Stimulated activated naive CD8-positive, alpha-beta T cell treated with anti-CD3 and anti-CD28 coated beads, Interleukin-15, amount 100 ng/mL, for 72 hours (primary cell): ENCODE results near the gene FBP1.

Source experiments
- ATAC-seq: fragments of 150-1000 bp; cut with Tn5 transposase; 2 replicates; pipeline ENCODE4 v1.10.0; 2021; ENCODE audit warnings: mild to moderate bottlenecking, moderate library complexity
- DNase-seq, 2 donors: peaks; one replicate each; pipeline ENCODE4 v3.0.0; 2021 to 2022
- H3K27ac Mint-ChIP-seq, 2 donors: one replicate each; pipeline ENCODE4 v1.8.0; 2022; ENCODE audit warnings: mild to moderate bottlenecking in 2 of 2, mixed read lengths in 2 of 2, moderate library complexity in 2 of 2
- H3K27me3 Mint-ChIP-seq: one replicate; pipeline ENCODE4 v1.8.0; 2022; ENCODE audit warnings: mixed read lengths
- H3K4me1 Mint-ChIP-seq: one replicate; pipeline ENCODE4 v1.8.0; 2022; ENCODE audit warnings: mild to moderate bottlenecking, mixed read lengths
- H3K4me3 Mint-ChIP-seq, 2 donors: one replicate each; pipeline ENCODE4 v1.8.0; 2022; ENCODE audit warnings: mild to moderate bottlenecking in 2 of 2, mixed read lengths in 2 of 2, moderate library complexity in 1 of 2
- H3K9me3 Mint-ChIP-seq, 2 donors: one replicate each; pipeline ENCODE4 v1.8.0; 2022; ENCODE audit warnings: mixed read lengths in 2 of 2

FBP1 gene

DNA sequence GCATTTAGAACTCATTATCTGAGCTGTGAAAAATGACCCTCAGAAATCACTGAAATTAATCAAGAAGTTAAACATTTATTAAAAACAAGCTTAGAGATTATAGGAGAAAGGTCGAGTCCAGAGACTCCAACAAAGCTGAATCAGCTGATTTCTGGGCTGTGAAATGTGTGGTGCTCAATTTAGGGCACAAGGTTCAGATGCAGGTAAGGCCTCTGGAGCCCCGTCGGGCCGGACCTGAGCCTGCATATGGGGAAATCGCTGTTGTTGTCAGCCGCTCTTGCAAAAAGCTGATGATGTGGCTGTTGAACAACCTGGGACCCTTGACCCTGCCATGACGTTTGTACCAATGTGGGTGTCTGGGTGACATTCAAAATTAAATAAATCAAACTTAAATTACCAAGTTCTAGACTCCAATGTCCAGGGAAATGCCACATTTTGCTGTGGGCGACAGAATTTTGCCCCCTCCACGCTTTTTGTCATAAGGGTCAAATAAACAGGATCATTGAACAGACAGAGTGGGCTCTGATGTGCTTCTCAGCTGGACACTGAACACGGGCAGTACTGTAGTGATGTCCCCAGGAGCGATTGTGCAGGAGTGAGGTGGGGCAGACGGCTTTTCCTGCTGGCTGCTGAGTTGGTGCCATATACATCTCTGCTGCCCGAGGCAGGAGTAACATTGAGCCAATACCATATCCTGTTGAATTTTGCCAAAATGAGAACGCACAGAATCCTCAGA, 27.2 kb upstream of the FBP1 start:
- DNase-seq (no peak), ATAC-seq (no peak)
- Mint-ChIP-seq H3K9me3 (no peaks in the 10 kb centered on the region), H3K27me3 (no peaks in the 10 kb centered on the region), H3K27ac (peak overlapping the region in 1 of 2 donors; percentile 70), H3K4me1 (peaks cover 6% of the 10 kb centered on the region), H3K4me3 (no peak overlapping the region)

DNA sequence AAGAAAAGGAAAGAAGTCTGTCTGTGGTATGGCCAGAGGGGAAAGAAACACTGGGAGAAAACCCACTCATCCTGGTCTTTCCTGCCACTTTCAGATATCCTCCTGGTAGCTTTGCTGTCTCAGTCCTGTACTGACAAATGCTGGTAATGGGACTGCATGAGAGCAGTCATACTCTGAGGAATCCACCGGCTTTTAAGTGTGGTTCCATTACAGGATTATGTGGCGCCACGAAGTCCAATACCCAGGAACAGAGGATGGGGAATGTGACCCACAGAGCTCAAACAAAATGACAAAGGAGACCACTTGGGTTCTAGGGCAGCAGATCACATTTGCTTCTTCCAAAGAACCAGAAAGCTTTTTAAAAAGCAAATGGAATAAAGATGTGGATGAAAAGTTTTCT, 26.3 kb upstream of the FBP1 start:
- Mint-ChIP-seq H3K4me3 (no peak overlapping the region), H3K27ac (no peak overlapping the region), H3K27me3 (no peaks in the 10 kb centered on the region), H3K9me3 (no peaks in the 10 kb centered on the region), H3K4me1 (peaks cover 6% of the 10 kb centered on the region)
- no peak for DNase-seq
- no peak for ATAC-seq

DNA sequence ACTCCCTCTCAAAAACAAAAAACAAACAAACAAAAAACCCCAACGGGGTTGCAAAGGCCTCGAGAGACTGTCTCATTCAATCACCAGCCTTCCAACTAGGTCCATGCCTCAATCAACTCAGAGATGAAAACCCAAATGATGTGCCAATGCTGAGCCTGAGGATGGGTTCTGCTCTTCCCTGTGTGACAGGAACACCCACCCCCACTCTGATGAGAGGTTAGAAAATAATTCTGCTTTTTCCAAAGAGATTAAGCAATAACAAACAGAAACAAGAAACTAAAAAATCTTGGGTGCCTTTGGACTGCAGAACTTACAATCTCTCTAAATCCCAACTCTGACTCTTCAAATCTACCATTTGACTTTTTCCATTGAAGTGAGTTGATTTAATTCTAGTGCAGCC, 25.5 kb upstream of the FBP1 start:
- Mint-ChIP-seq H3K4me3 (no peak overlapping the region), H3K4me1 (peaks cover 6% of the 10 kb centered on the region), H3K9me3 (no peaks in the 10 kb centered on the region), H3K27me3 (no peaks in the 10 kb centered on the region), H3K27ac (no peak overlapping the region)
- no peak for ATAC-seq
- no peak for DNase-seq

DNA sequence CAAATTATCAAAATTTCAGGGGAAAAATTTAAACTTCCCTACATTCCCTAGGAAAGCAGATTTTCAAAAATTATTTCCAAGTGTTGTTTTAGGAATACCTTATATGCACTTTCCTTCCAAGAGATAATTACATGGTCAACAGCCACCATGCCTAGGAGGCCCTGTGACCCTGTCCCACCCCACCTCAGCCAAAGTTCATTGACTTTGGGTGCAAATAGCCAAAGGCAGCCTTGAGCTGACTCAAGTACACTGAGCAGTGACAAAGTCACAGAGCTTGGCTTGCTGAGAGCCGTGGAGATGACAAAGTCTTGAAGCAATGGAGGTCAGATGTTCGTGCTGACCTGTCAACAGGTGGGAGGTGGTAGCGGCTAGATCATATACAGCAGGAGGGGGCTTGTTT, 24.3 kb upstream of the FBP1 start:
- Mint-ChIP-seq H3K27me3 (no peaks in the 10 kb centered on the region), H3K9me3 (no peaks in the 10 kb centered on the region), H3K4me3 (no peak overlapping the region), H3K4me1 (peaks cover under 1% of the 10 kb centered on the region), H3K27ac (no peak overlapping the region)
- no peak for DNase-seq
- ATAC-seq = no peak

DNA sequence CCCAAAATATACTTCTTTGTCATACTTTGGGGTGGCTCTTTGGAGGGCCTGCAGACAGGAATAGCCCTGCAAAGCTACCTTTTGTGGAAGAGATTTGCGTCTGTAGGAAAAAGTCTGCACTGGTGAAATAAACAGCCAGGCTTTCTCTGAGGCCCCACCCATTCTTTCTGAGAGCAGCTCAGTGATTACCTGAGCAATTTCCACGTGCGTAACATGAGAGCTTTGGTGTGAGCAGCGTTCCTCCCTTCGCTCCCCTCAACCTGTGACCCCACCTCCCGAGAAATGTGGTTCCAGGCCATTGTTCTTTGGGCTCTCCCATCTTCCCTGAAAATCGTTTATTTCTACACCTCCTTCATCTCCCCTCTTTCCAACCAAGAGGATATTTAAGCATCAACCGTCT, 23.8 kb upstream of the FBP1 start:
- Mint-ChIP-seq H3K9me3 (no peaks in the 10 kb centered on the region), H3K4me1 (no peaks in the 10 kb centered on the region), H3K27me3 (no peaks in the 10 kb centered on the region), H3K27ac (no peak overlapping the region), H3K4me3 (no peak overlapping the region)
- ATAC-seq (no peak), DNase-seq (no peak)

DNA sequence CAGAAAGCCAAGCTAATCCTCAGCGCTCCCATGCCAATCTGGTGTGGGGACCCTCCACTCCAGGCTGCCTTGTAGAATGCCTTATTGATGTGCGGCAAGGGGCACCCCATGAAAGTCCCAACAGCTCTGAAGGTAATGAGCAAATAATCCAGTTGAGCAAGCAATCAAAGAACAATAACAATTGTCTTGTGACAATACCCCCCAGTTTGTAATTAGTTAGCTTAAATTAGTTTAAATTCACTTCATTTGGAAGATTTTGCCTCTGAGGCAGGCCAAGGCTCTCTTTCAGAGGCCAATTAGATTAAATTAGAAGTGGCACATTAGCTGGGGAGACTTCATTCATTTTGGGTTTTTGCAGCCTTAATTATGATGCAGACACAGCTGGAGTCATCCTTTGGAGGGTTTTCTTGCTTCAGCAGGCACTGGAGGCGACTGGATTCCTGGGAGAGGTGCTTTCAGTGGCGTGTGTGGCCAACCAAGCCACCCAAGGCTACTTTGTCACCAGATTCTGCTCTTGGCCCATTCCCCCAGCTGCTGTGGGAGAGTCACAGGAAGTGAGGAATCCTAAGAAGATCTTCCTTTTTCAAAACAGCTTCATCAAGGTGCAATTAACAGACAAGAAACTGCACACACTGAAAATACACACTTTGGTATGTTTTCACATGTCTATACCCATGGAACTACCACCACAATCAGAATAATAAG, 17.9 kb upstream of the FBP1 start:
- Mint-ChIP-seq H3K4me1 (peaks cover 29% of the 10 kb centered on the region), H3K27ac (no peak overlapping the region)

DNA sequence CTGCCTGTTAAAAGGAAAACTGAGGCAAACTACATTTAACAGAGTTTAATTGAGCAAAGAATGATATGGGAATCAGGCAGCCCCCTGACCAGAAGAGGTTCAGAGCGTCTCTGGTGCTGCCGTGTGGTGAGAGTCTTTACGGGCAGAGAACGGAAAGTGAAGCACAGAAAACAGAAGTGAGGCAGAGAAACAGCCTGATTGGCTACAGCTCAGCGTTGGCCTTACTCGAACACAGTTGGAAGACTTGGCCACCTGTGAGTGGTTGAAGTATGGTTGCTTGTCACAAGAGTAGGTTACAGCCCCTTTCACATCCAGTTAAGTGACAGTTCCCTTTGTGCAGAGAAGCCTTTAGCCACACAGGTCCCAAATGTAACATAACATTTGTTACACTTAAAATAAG, 16.9 kb upstream of the FBP1 start:
- Mint-ChIP-seq H3K4me1 (peaks cover 29% of the 10 kb centered on the region), H3K9me3 (no peaks in the 10 kb centered on the region), H3K27me3 (peaks cover 25% of the 10 kb centered on the region), H3K4me3 (peak overlapping the region; percentile 75 to 78), H3K27ac (peak overlapping the region; percentile 66 to 83)
- ATAC-seq = peak; percentile 99
- DNase-seq = peak; percentile 36 to 58

More for the DNA sequence above, 17.9 kb upstream of the FBP1 start:
- no peak for ATAC-seq
- no peak for DNase-seq
- H3K4me3 Mint-ChIP-seq = peak overlapping the region in 1 of 2 donors; percentile 26
- no peaks in the 10 kb centered on the region for H3K9me3 Mint-ChIP-seq
- peaks cover 21% of the 10 kb centered on the region for H3K27me3 Mint-ChIP-seq

DNA sequence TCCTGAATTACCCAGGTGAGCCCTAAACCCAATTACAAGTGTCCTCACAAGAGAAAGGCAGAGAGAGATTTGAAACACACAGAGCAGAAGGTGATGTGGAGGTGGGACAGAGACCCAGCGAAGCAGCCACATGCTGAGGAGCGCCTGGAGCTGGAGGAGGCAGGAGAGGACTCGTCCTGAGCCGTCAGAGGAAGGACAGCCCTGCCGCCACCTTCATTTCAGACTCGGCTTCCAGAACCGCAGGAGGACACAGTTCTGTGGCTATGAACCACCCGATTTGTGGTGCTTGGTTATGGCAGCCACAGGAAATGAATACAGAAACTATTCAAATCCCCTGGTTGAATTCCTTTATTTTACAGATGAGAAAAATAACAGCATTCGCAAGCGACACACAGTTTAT, 16.4 kb upstream of the FBP1 start:
- Mint-ChIP-seq H3K4me3 (peak overlapping the region; percentile 75 to 78), H3K9me3 (no peaks in the 10 kb centered on the region), H3K27ac (peak overlapping the region; percentile 66 to 83), H3K4me1 (peaks cover 29% of the 10 kb centered on the region), H3K27me3 (peaks cover 30% of the 10 kb centered on the region)
- no peak for DNase-seq
- peak; percentile 47 for ATAC-seq

DNA sequence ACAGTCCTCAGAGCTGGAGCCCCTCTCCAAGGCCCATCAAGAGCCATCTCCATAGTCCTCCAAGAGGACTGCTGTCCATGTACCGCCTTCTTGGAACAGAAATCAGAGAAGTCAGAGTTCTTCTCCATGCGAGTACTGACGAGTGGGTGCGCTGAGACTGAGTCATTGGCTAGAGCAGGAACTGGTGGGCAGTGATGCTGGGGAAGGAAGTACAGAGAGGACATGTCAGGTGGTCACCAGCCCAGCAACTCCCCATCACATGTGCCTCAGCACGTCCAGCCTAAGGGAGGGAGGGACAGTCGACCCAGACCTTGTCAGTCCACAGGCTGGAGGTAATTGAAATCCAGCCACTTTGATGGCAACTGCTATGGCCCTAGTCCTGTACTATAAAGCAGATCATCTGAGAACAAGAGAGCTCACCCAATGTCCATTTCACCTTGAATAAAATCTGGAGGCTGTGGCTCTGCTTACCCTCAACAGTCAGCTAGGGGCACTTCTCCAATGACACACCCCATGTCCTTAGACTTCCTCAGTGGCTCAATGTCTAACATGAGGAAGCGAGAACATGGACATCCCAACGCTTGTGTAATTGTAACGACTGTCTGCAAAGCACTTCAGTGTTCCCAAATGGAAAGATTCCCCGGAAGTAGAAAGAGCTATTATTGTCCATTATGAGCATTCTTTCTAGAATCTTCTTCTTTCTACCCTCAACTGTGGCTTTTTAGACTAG, 15.0 kb upstream of the FBP1 start:
- Mint-ChIP-seq H3K4me1 (peaks cover 29% of the 10 kb centered on the region), H3K9me3 (no peaks in the 10 kb centered on the region), H3K27ac (no peak overlapping the region), H3K4me3 (no peak overlapping the region), H3K27me3 (peaks cover 32% of the 10 kb centered on the region)
- DNase-seq = no peak
- ATAC-seq = no peak

DNA sequence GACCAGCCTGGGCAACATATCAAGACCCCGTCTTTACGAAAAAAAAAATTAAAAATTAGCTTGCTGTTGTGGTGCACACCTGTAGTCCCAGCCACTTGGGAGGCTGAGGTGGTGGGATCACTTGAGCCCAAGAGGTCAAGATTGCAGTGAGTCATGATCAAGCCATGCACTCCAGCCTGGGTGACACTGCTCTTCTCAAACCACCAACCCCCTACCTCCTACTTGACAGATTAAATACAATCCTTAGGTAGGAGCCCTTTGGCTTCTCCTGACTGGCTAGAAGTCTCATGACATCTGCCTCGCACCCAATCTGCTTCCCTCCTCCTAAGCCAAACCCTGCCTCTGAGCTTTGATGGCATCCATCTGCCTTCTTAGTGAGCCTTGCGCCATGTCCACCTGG, 11.6 kb upstream of the FBP1 start:
- no peak overlapping the region for H3K27ac Mint-ChIP-seq
- H3K9me3 Mint-ChIP-seq = no peaks in the 10 kb centered on the region
- H3K4me1 Mint-ChIP-seq = peaks cover 18% of the 10 kb centered on the region
- no peak overlapping the region for H3K4me3 Mint-ChIP-seq
- peaks cover 32% of the 10 kb centered on the region for H3K27me3 Mint-ChIP-seq
- DNase-seq = no peak
- no peak for ATAC-seq

DNA sequence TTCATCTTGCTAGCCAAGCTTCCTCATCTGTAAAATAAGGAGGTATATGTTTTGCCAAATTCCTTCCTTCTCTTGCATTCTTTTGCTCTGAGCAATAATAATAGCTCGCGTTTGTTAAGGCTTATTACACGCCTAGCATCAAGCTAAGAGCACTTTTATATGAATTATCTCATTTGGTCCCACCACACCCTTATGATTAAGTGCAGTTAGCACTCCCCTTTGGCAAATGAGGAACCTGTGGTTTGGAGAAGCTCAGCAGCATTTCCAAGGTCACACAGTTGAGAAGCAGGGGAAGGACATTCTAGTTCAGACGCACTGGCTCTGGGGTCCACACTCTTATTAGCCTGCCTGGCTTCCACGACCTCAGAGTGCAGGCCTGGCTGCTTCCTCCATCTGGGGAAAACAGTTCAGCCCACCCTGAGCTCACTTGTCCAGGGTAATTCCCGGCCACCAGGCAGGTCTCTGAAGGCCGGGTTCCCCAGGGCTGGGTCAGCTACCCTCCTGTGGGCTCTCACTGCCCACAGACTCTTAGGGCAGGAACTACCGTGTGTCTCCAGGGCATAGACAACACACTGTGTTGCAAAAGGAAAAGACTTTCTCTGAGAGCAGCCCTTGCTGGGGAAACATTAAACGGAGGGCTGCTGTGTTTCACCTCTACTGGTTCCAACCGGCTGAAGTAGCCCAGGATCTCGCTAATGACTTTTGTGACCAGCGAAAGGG, 9.9 kb upstream of the FBP1 start:
- no peak overlapping the region for H3K4me3 Mint-ChIP-seq
- DNase-seq = no peak

DNA sequence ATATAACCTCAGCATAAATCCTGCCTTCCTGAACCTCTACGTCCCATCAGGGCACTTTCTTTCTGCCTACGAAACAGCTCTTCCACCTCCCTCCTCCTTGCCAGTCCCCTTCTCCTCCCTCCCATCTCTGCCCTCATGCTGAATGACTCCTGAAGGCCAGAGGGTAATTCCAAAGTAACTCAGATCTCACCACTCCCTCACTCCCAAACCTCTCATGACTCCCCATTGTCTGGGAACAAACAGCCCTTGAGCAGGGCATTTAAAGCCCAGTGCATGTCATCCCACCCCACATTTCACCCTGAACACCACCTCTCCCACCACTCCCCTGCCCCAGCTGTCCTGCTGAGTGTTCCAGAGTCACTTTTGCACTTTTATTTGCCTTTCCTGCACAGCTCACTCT, 8.9 kb upstream of the FBP1 start:
- Mint-ChIP-seq H3K27me3 (peaks cover 21% of the 10 kb centered on the region), H3K4me3 (no peak overlapping the region), H3K27ac (peak overlapping the region in 1 of 2 donors; percentile 27), H3K9me3 (no peaks in the 10 kb centered on the region), H3K4me1 (no peaks in the 10 kb centered on the region)
- DNase-seq (no peak), ATAC-seq (no peak)

More for the DNA sequence above, 9.9 kb upstream of the FBP1 start:
- no peak for ATAC-seq
- Mint-ChIP-seq H3K27me3 (peaks cover 22% of the 10 kb centered on the region), H3K27ac (no peak overlapping the region), H3K9me3 (no peaks in the 10 kb centered on the region), H3K4me1 (peaks cover 7% of the 10 kb centered on the region)

DNA sequence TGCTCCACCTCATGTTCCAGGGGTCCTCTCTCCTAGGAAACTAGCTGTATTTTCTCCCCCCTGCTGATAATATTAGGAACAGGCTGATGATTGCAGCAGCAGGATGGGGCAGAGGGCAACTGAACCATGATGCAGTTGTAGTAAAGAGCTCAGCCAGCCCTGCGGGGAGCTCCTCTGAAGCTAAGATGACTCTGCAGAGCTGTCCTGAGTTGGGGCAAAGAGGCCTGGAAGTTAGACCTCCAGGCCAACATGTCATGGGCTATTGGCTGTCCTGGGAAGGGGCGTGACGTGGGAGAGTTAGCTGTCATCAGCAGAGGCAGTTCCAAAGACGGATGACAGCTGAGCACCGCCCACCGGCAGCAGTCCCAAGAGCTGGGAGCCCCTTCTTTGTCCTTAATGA, 6.6 kb upstream of the FBP1 start:
- ATAC-seq (no peak), DNase-seq (no peak)
- Mint-ChIP-seq H3K4me1 (no peaks in the 10 kb centered on the region), H3K27me3 (peaks cover 4% of the 10 kb centered on the region), H3K9me3 (no peaks in the 10 kb centered on the region), H3K27ac (no peak overlapping the region), H3K4me3 (no peak overlapping the region)

DNA sequence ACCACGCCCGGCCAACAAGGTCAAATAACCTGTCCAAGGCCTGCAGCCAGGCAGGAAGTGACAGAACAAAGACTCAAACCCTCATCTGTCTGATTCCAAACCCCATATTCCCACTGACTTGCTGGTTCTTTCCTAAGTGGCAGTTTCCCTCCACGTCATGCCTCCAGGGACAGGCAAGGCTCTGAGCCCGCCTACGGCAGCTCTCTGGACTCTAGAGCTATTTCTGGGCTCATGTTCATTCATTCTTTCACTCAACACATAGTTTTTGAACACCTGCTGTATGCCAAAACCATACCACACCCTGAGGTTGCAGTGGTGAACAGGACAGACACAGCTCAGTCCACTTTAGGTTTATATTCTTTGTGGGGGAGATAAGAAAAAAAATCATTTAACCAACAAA, 5.2 kb upstream of the FBP1 start:
- DNase-seq (no peak), ATAC-seq (no peak)
- no peaks in the 10 kb centered on the region for H3K9me3 Mint-ChIP-seq
- no peak overlapping the region for H3K27ac Mint-ChIP-seq
- H3K27me3 Mint-ChIP-seq = peaks cover 5% of the 10 kb centered on the region
- H3K4me1 Mint-ChIP-seq = peaks cover 6% of the 10 kb centered on the region
- no peak overlapping the region for H3K4me3 Mint-ChIP-seq

DNA sequence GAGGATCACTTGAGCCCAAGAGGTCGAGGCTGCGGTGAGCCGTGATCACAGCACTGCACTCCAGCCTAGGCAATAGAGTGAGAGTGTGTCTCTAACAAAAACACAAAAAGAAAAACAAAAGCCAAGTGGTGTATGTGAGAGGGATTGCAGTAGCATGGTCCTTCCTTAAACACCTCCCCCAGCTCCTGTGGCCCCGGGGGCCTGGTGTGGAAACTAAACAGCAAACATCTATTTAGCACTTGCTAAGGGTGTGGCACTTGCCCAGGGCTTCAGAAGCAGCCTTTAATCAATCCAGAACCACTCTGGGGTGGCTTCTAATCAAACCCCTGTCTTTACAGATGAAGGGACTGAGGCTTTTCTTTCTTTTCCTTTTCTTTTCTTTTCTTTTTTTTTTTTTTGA, 4.4 kb upstream of the FBP1 start:
- DNase-seq = no peak

More for the DNA sequence above, 4.4 kb upstream of the FBP1 start:
- ATAC-seq = no peak
- Mint-ChIP-seq H3K4me3 (no peak overlapping the region), H3K27me3 (peaks cover 12% of the 10 kb centered on the region), H3K4me1 (peaks cover 14% of the 10 kb centered on the region), H3K27ac (no peak overlapping the region), H3K9me3 (no peaks in the 10 kb centered on the region)
